Rectal smooth muscle tissue (tissue), 1 donor: Measurements from ENCODE around the gene TPD52L2.
A peak's percentile ranks its signal among the peaks of the same experiment; 100 is the strongest.

Experiments
- H3K27ac ChIP-seq: one replicate; pipeline ENCODE4 v1.7.0; 2013; ENCODE audit warnings: low read depth, low read length, inconsistent platforms
- H3K27me3 ChIP-seq: one replicate; pipeline ENCODE4 v1.7.0; 2013; ENCODE audit warnings: low read length; ENCODE audit not compliant: control insufficient read depth, insufficient read depth
- H3K36me3 ChIP-seq: one replicate; pipeline ENCODE4 v1.7.0; 2013; ENCODE audit warnings: low read length; ENCODE audit not compliant: control insufficient read depth, insufficient read depth
- H3K4me1 ChIP-seq: one replicate; pipeline ENCODE4 v1.7.0; 2013; ENCODE audit warnings: low read length; ENCODE audit not compliant: control insufficient read depth, insufficient read depth
- H3K4me3 ChIP-seq: one replicate; pipeline ENCODE4 v1.7.0; 2013; ENCODE audit warnings: low read length
- H3K9ac ChIP-seq: one replicate; pipeline ENCODE4 v1.7.0; 2013; ENCODE audit warnings: low read length

Gene TPD52L2

GRCh38 chr20:63854069-63854765, 10.9 kb upstream of the TPD52L2 start:
- Histone ChIP-seq H3K9ac (no peak overlapping the region), H3K27me3 (peaks cover 17% of the 10 kb centered on the region), H3K36me3 (no peaks in the 10 kb centered on the region), H3K4me1 (peaks cover 4% of the 10 kb centered on the region), H3K4me3 (peak overlapping the region; percentile 8), H3K27ac (peak overlapping the region; percentile 32)

DNA sequence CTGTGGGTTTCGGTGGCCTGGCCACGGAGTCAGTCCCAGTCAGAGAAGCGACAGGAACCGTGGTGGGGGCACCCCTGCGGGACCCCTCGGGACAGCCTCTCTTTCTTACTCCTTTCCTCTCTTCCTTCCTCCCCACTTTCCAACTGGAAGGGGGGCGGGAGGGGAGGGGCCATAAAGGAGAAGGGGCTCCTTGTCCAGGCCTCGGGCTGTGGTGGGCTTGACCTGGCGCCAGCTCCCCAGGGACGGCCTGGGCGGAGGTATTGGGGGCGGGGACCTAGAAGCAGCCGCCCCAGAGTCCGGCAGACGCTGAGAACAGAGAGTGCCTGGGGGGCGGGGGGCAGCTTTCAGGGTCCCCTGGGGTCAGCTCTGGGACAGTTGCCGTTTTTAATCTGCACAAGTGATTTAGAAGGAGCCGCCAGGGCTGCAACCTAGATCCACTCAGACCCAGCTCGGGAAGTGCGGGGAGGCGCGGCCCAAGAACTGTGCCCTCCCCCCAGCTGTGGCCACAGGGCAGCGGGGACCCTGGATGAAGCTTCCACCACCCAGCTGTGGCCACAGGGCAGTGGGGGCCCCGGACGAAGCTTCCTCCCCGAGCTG, 10.2 kb upstream of the TPD52L2 start:
- Histone ChIP-seq H3K9ac (no peak overlapping the region), H3K36me3 (no peaks in the 10 kb centered on the region), H3K27me3 (peaks cover 17% of the 10 kb centered on the region), H3K4me1 (peaks cover 4% of the 10 kb centered on the region), H3K27ac (no peak overlapping the region), H3K4me3 (peak overlapping the region; percentile 8)

DNA sequence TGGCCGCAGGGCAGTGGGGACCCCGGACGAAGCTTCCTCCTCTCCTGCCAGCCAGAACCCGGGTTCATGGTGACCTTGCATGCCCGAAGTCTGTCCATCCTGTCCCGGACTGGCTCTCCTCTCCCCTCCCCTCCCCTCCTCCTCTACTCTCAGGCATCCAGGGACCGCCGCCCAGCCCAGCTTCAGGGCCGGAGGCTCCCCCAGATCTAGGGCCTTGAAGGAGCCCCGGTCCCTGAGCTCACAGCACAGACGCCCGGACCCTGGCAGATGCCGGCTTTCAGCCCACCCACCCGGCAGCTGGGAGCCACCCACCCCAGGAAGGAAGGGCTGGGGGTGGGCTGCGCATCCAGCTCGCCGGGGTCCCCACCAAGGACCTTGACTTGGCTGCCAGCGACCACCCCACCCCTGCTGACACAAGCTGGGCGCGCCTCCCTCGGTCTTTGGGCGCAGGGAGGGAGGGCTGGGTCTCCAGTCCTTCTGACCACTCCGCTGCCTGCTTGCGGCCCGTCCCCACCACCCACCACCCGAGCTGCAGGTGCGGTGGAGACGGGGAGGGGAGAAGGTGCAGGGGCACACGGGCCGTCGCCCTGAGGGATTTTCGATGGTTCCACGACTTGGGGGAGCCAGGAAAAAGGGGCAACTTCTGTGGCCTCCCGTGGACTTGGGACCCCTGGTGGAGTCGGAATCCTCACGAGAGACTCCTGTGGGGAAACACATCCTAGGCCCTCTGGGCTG, 9.5 kb upstream of the TPD52L2 start:
- peaks cover 4% of the 10 kb centered on the region for H3K4me1 ChIP-seq
- H3K27ac ChIP-seq, result no peak overlapping the region
- no peak overlapping the region for H3K4me3 ChIP-seq
- H3K36me3 ChIP-seq, result no peaks in the 10 kb centered on the region
- H3K9ac ChIP-seq, result no peak overlapping the region
- peaks cover 17% of the 10 kb centered on the region for H3K27me3 ChIP-seq

DNA sequence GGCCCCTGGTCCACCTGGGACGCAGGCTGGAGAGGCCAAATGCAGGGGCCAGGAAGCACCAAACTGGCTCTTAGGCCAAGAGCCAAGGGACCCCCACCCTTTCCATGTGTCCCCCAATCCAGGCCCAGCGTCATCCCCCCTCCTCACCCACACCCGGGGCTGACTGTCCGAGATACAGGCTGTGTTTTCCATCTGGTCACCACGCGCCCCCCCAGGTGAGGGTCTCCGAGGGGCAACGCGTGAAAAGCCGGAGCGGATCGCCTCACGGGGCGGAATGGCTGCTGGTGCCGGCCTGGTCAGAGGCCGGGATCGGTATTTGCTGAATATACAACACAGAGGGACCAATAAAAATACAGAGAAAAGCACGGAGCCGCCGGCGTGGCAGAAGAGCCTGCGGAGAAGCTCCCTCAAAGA, 9.0 kb upstream of the TPD52L2 start:
- Histone ChIP-seq H3K9ac (no peak overlapping the region), H3K27me3 (peaks cover 17% of the 10 kb centered on the region), H3K4me3 (no peak overlapping the region), H3K36me3 (no peaks in the 10 kb centered on the region), H3K27ac (no peak overlapping the region), H3K4me1 (peaks cover 4% of the 10 kb centered on the region)

DNA sequence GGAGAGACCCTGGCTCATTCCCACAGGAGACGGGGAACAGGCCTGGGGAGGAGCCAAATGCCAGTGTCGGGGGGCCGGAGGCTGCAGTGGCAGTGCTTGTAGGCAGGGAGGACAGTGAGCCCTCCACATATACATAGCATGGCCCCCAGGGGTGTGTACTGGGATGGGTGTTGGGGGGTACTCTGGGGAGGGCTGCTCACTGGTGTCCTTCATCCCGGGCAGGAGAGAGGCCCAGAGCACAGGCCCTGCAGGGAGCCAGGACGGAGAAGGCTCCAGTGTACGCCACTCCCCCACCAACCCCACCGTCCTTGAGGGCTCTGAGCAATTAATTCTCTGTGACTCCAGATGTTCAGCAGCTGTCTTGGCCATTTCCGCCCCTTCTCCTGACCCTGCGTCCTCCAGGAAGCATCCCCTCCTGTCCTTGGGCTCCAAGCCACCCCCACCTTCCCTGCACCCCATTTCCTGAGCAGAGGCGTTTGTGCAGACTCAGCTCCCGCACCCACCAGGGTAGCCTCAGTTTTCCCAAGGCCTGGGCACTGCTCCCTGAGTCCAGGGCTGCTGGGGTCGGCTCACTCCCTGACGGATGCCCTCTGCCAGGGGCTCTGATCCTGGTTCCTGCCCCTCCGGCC, 7.2 kb upstream of the TPD52L2 start:
- Histone ChIP-seq H3K27me3 (peaks cover 17% of the 10 kb centered on the region), H3K4me1 (peaks cover 4% of the 10 kb centered on the region), H3K4me3 (no peak overlapping the region), H3K36me3 (peaks cover 5% of the 10 kb centered on the region), H3K27ac (no peak overlapping the region), H3K9ac (no peak overlapping the region)

GRCh38 chr20:63858393-63859165, 6.5 kb upstream of the TPD52L2 start:
- H3K27me3 ChIP-seq, result peaks cover 17% of the 10 kb centered on the region
- peaks cover 4% of the 10 kb centered on the region for H3K4me1 ChIP-seq
- H3K36me3 ChIP-seq, result peaks cover 5% of the 10 kb centered on the region
- no peak overlapping the region for H3K27ac ChIP-seq
- peak overlapping the region; percentile 32 for H3K9ac ChIP-seq
- no peak overlapping the region for H3K4me3 ChIP-seq

DNA sequence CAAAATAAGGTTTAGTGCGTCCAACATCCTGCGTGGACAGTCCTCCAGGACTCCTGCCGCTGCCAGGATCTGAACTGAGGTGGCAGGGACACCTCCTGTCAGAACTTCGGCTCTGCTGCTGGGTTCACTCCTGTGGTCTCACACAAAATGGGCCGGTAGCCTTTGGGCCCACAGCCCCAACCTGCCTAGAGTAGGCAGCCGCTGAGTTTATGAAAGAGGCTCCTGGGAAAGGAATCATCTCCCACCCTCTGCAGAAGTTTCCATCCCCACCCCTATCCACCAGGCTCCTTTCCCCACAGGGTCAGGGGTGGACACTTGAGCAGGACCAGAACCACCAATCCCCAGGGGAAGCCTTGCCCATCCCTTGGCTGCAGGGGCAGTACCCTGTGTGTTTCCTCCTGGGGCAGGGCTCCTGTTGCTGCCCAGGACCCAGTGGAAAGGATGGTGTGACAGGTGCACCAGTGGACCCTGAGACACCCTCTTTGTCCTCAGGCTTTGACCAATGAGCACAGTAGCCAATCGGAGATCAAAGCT, 5.8 kb upstream of the TPD52L2 start:
- H3K9ac ChIP-seq, result no peak overlapping the region
- H3K27ac ChIP-seq, result no peak overlapping the region
- peaks cover 4% of the 10 kb centered on the region for H3K4me1 ChIP-seq
- peaks cover 5% of the 10 kb centered on the region for H3K36me3 ChIP-seq
- H3K4me3 ChIP-seq, result no peak overlapping the region
- peaks cover 15% of the 10 kb centered on the region for H3K27me3 ChIP-seq

- Histone ChIP-seq H3K36me3 (peaks cover 5% of the 10 kb centered on the region), H3K27me3 (peaks cover 8% of the 10 kb centered on the region), H3K4me1 (peaks cover 2% of the 10 kb centered on the region), H3K4me3 (no peak overlapping the region), H3K27ac (no peak overlapping the region), H3K9ac (no peak overlapping the region)
Measured at GRCh38 chr20:63860325-63861051, 4.6 kb upstream of the TPD52L2 start.

DNA sequence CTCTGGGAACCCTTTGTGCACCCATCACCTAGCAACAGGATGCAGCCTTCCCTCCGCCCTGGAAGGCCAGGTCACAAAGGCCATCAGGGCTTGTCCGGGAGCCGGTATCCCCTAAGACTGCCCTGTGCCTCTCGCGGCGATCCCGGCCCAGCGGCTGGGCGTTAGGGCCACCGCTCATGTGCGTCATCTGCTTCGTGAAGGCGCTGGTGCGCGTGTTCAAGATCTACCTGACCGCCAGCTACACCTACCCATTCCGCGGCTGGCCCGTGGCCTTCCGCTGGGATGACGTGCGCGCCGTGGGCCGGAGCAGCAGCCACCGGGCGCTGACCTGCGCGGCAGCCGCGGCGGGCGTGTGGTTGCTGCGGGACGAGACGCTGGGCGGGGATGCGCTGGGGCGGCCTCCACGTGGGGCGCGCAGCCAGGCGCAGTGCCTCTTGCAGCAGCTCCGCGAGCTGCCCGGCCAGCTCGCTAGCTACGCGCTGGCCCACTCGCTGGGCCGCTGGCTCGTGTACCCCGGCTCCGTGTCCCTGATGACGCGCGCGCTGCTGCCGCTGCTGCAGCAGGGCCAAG, 3.6 kb upstream of the TPD52L2 start, which contains the start of gene ABHD16B:
ABHD16B (plus strand) TSS at position 134 of the 570 bp plus-strand sequence; CDS start at position 177, 43 bp downstream.
- H3K4me1 ChIP-seq, result peaks cover 4% of the 10 kb centered on the region
- H3K27me3 ChIP-seq, result no peaks in the 10 kb centered on the region
- no peak within 1 kb of the TSS for H3K4me3 ChIP-seq
- no peak within 1 kb of the TSS for H3K27ac ChIP-seq
- no peak within 1 kb of the TSS for H3K9ac ChIP-seq
- H3K36me3 ChIP-seq, result peaks cover 5% of the 10 kb centered on the region

- no peak overlapping the region for H3K9ac ChIP-seq
- H3K27ac ChIP-seq, result no peak overlapping the region
- no peak overlapping the region for H3K4me3 ChIP-seq
- H3K27me3 ChIP-seq, result no peaks in the 10 kb centered on the region
- peaks cover 5% of the 10 kb centered on the region for H3K36me3 ChIP-seq
- H3K4me1 ChIP-seq, result peaks cover 4% of the 10 kb centered on the region
Measured at GRCh38 chr20:63861981-63862901, 2.8 kb upstream of the TPD52L2 start.
